NCI-H1417 (cell line): ENCODE measurements around the gene TRPM2.
"Not testable (repeated sequence)": the region's sequence is repeated elsewhere in the genome, so short reads cannot be mapped to it uniquely, and the experiment has no call there.

ENCODE experiments used
- DNase-seq, 3 experiments: peaks; one replicate each; lab custom pipeline; 2025; lab: John Stamatoyannopoulos, UW

The TRPM2 gene

GRCh38 chr21:44397431-44398031, 44.1 kb downstream of the TRPM2 start:
- DNase-seq = no peak

GRCh38 chr21:44398499-44398898, 45.1 kb downstream of the TRPM2 start:
- no peak for DNase-seq

- DNase-seq = no peak
Measured at GRCh38 chr21:44399151-44399954, 45.9 kb downstream of the TRPM2 start.

GRCh38 chr21:44399955-44400790, 46.8 kb downstream of the TRPM2 start:
- no peak for DNase-seq

- no peak for DNase-seq
Measured at GRCh38 chr21:44400791-44401385, 47.5 kb downstream of the TRPM2 start.

- DNase-seq = no peak
Measured at GRCh38 chr21:44401386-44402160, 48.2 kb downstream of the TRPM2 start.

- DNase-seq = no peak
Measured at GRCh38 chr21:44402323-44403105, 49.1 kb downstream of the TRPM2 start.

GRCh38 chr21:44403106-44404020, 49.9 kb downstream of the TRPM2 start:
- no peak for DNase-seq

GRCh38 chr21:44404482-44404881, 51.1 kb downstream of the TRPM2 start:
- not testable (repeated sequence) for DNase-seq

- no peak for DNase-seq
Measured at GRCh38 chr21:44405091-44405947, 51.9 kb downstream of the TRPM2 start.

- no peak for DNase-seq
Measured at GRCh38 chr21:44405948-44406872, 52.8 kb downstream of the TRPM2 start.

- DNase-seq = no peak
Measured at GRCh38 chr21:44406953-44407352, 53.5 kb downstream of the TRPM2 start.

- no peak for DNase-seq
Measured at GRCh38 chr21:44407493-44407892, 54.1 kb downstream of the TRPM2 start.

- DNase-seq = no peak
Measured at GRCh38 chr21:44408226-44408625, 54.8 kb downstream of the TRPM2 start.

GRCh38 chr21:44413566-44414290, 60.3 kb downstream of the TRPM2 start:
- DNase-seq = no peak

GRCh38 chr21:44414291-44415072, 61.1 kb downstream of the TRPM2 start:
- DNase-seq = no peak
